GM12865 (cell line): ENCODE results near the gene SERINC5.

ENCODE experiments used
- DNase-seq: peaks from one replicate; pipeline ENCODE4 v3.0.0; 2010; ENCODE audit warnings: low read depth
- H3K4me3 ChIP-seq: 2 replicates; pipeline ENCODE4 v1.5.1; 2011; ENCODE audit warnings: mild to moderate bottlenecking, low read depth, low read length, control low read depth
- TF ChIP-seq, protein P1 (sequence below): IDR thresholded peaks from 2 replicates; pipeline ENCODE4 v1.5.1; 2011; ENCODE audit warnings: low read length, control low read depth, low read depth, inconsistent platforms; ENCODE audit not compliant: insufficient read depth; ENCODE audit errors: missing control alignments

The SERINC5 gene

DNA sequence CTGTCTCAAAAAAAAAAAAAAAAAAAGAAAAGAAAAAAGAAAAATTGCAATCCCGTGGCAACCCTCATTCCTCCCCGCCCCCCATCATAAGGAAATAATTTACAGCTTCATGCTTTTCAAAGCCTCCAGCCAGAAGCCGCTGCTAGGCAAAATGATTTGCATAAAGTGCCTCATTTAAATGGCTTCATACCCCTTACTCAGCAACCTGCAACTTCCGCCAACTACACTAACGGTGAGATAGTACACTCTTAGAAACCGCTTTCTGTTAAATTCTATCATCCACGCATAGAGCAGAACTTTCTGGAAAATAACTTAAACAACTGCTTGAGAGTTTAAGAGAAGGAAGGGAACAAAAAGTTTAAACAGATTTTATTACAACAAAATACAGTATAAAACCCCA lies 17.8 kb downstream of the SERINC5 start:
- DNase-seq: no peak
- TF ChIP-seq, protein P1, sequence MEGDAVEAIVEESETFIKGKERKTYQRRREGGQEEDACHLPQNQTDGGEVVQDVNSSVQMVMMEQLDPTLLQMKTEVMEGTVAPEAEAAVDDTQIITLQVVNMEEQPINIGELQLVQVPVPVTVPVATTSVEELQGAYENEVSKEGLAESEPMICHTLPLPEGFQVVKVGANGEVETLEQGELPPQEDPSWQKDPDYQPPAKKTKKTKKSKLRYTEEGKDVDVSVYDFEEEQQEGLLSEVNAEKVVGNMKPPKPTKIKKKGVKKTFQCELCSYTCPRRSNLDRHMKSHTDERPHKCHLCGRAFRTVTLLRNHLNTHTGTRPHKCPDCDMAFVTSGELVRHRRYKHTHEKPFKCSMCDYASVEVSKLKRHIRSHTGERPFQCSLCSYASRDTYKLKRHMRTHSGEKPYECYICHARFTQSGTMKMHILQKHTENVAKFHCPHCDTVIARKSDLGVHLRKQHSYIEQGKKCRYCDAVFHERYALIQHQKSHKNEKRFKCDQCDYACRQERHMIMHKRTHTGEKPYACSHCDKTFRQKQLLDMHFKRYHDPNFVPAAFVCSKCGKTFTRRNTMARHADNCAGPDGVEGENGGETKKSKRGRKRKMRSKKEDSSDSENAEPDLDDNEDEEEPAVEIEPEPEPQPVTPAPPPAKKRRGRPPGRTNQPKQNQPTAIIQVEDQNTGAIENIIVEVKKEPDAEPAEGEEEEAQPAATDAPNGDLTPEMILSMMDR: no peak
- H3K4me3 ChIP-seq: no peak overlapping the region

DNA sequence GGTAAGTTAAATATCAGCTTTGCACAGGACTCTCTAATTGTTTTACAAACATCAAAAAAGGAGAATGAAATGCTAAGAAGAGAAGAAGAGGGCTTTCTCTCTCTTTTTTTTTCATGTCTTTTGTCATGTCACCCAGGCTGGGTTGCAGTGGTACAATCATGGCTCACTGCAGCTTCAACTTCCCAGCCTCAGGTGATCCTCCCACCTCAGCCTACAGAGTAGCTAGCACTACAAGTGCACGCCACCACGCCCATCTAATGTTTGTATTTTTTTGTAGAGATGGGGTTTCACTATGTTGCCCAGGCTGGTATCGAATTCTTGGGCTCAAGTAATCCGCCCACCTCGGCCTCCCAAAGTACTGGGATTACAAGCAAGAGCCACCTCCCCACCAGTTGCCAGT lies 18.6 kb downstream of the SERINC5 start:
- DNase-seq: no peak
- no peak overlapping the region for H3K4me3 ChIP-seq
- TF ChIP-seq, protein P1: no peak

DNA sequence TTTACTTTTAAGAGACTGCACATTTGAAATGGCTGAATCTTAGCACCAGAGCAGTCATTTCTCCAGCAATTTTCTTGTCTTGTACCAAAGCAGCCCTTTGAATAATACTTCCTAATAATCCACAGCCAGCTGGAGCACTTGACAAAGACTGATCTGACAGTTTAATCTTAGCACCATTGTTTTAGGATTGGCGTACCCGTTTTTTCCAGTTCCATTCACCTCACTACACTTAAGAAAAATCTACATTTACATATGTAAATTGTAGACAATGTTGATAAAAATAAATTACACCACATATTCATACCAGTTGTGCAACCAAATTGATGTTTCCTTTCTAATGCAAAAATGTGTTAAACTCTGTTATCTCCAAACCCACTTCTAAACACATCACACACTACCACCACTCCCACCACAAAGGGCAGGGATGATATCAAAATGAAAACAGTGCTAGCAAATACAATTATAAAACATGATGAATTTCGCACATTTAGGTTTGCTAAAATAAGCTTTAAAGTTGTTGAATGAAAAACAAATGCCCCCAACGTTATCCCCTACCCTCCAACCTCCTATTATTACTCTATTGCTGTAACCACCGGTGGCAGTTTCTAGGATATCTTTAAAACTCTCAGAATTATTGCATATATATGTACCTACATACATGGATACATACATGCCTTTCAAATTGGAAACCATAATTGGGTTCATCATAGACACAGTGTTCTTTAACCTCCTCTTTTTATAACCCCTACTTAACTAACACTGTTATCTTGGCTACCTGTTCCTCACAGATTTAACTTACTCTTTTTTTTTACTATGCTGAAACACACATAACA lies 21.5 kb downstream of the SERINC5 start:
- TF ChIP-seq, protein P1: no peak
- no peak for DNase-seq
- H3K4me3 ChIP-seq: no peak overlapping the region

DNA sequence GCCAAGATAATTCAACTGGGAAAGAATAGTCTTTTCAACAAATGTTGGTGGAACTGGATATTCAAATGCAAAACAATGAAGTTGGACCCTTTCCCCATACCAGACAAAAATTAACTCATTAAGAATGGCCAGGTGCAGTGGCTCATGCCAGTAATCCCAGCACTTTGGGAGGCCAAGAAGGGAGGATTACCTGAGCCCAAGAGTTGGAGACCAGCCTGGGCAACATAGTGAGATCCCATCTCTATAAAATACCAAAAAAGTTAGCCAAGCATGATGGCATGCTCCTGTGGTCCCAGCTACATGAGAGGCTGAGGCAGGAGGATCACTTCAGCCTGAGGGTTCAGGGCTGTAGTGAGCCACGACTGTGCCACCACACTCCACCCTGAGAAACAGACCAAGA lies 24.2 kb downstream of the SERINC5 start:
- TF ChIP-seq, protein P1: no peak
- H3K4me3 ChIP-seq: no peak overlapping the region
- DNase-seq: no peak

DNA sequence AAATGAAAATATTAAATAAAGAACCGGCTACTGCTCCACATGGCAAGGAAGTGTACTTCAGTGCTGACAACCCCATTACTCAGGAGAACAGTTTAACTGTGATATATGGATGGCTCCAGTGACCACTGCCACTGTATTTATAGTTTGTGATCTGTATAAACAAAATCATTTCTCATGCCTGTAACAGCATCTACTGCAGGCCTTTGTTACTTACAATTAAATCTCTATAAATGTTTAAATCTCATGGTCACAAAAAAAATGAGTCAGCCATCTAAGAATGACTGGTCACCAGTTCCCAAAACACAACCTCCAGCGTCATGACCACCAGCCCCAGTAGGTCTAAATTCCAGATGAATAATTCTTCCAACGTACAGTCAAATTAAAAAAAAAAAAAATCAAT lies 24.6 kb downstream of the SERINC5 start:
- no peak overlapping the region for H3K4me3 ChIP-seq
- no peak for DNase-seq
- TF ChIP-seq, protein P1: no peak

DNA sequence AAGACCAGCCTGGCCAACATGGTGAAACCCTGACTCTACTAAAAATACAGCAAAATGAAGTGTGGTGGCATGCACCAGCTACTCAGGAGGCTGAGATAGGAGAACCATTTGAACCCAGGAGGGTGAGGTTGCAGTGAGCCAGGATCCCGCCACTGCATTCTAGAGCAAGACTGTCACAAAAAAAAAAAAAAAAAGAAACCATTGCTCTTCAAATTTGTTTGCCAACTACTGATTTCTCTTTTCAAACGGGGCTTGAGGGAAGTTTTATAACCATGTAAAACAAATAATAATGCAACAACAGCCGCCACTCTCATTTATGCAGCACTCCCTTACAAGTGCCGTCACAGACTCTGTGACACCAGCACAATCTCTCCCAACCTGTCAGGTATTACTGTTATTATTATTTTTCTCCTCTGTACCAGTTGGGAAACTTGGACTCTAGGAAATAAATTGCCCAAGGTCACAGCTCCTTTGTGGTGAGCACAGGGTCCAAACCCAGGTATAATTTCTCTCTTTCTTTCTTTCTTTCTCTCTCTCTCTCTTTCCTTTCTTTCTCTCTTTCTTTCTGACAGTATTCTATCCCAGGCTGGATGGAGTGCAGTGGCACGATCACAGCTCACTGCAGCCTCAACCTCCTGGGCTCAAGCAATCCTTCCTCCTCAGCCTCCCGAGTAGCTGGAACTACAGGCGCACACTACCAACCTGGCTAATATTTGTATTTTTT lies 25.4 kb downstream of the SERINC5 start:
- no peak for DNase-seq
- H3K4me3 ChIP-seq: no peak overlapping the region
- TF ChIP-seq, protein P1: no peak

DNA sequence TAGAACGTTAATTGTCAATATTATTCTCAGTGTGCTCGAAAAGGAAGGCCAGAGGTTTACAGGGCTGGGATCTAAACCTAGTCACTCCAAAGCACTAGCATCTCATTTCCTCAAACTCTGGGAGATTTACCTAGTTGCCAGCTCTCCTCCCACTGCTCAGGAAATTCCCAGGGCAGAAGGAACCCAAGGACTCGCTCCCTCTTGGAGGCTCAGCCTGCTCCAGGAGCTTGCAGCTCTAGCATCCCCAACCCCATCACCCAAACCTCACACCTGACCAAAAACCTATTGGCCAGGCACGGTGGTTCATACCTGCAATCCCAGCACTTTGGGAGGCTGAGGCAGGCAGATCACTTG lies 26.0 kb downstream of the SERINC5 start:
- TF ChIP-seq, protein P1: no peak
- DNase-seq: no peak
- H3K4me3 ChIP-seq: no peak overlapping the region
